Measurements from ENCODE around the gene CACNA1C.

Gene CACNA1C

DNA sequence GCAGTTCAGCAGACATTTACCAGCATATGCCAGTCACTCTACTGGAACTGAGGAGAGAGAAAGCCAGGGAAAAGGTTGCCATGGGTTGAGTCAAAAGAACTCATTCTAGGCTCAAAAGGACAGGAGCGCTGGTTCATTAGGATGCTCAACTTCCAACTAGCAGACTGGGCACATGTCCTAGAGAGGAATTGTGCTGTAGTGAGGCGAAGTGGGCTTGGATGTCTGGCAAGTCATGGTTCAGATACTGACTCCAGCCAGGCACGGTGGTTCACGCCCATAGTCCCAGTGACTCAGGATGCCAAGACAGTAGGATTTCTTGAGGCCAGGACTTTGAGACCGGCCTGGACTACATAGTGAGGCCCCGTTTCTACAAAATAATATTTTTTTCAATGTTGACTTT lies 281.5 kb downstream of the CACNA1C start:
- in situ Hi-C loops (cut with MboI; ENCODE audit: low sequenced_read_pairs): no loop called here

DNA sequence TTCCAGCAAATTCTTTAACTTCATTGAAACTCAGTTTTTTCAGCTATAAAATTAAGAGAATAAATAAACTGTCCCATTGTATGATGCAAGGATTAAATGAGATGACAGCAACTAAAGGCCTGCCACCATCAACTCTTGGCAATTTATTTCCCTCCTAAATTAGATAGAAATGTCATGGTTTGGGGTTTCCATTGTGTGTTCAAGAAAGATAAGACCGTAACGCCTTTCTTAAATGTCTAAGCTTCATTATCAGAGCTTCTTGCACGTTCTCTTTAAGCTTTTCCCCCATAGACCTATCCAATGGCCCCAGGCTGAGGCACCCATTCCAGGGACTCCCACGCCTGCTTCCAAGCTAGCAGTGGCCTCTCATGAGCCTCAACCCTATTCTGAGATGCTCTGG lies 281.9 kb downstream of the CACNA1C start:
- in situ Hi-C loops (cut with MboI; ENCODE audit: low sequenced_read_pairs): no loop called here

GRCh38 chr12:2335109-2335508 lies 282.3 kb downstream of the CACNA1C start:
- in situ Hi-C loops (cut with MboI; ENCODE audit: low sequenced_read_pairs): no loop called here

GRCh38 chr12:2335513-2335912 lies 282.7 kb downstream of the CACNA1C start:
- in situ Hi-C loops (cut with MboI; ENCODE audit: low sequenced_read_pairs): no loop called here

DNA sequence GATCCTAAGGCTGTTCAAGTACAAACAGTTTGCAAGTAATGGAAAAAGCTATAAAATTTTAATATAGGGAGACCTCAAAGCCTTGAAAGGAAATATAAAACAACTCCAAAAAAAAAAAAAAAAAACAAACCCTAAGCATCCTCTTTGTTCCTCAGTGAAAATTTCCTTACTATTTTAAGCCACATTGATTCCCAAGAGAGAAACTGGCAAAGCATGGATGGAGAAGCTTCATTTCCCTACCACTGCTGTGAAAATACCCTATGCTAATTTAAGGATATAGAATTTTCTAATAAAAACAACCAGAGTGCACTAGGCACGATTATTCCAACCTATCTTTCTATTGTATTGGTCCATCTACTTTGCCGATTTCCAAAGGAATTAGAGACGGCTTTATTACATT lies 283.1 kb downstream of the CACNA1C start:
- in situ Hi-C loops (cut with MboI; ENCODE audit: low sequenced_read_pairs): no loop called here

DNA sequence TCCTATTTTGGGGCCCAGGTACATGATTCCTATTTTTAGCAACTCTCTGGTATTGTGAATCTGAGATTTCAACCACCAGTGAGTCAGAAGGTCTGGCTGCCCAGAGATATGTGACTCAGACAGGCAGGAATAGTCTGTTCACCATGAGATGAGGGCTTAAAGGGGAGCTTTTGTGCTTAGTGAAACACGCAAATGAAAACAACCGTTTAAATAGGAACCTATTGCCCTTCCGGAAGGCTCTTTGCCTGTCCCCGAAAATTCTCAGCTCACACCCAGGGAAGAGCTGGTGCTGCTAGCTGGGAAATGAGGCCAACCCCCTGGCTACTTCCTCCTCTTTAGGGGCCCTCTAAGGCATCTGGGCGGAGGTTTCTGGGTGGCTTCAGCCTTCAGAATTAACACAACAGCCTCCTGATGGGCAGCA lies 283.6 kb downstream of the CACNA1C start:
- in situ Hi-C loops (cut with MboI; ENCODE audit: low sequenced_read_pairs): no loop called here

DNA sequence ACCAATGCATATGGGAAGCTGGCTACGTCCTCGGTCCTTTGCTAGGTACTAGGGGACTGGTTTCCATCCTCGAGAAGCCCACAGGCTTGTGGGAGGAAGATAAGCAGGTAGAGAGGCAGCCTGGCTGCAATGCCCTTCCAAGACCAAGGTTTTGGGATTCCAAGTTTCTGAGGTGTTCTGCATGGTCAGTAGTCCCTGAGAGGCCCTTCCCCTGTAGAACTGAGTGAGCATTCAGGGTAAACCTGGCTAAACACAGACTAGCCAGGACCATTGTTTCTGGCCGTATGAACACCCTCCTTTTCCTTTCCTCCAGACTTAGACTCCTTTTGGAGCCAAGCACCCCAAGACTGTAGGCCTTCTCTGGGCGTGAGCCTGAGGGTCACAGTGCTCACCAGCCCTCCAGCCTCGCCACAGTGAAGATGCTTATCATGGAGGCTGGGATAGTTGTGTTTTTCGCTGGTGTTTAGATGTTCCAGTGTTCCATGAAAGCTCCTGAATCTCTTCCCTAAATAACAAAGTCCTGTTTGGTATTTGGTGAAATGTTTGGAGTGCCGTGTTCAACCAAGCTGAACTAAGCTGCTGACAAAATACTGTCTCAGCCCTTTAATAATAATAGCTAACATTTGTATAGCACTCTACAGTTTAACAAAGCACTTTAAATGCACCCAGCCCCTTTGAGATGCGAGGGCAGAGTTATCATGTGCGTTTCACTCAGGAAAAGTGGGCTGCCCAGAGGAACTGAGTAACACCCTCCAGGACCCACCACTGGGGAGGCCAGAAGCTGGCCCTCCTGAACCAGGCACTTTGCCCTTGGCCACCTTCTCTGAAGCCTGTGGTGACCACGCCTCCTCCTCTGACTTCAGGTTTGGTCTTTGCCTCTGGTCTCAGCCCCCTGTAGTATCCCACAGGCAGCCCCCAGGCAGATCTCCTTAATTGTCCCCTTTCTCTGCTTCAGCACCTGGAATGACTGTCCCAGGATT lies 284.5 kb downstream of the CACNA1C start:
- in situ Hi-C loops (cut with MboI; ENCODE audit: low sequenced_read_pairs): no loop called here

- in situ Hi-C loops (cut with MboI; ENCODE audit: low sequenced_read_pairs): no loop called here
Measured at GRCh38 chr12:2338381-2338780, 285.6 kb downstream of the CACNA1C start.

DNA sequence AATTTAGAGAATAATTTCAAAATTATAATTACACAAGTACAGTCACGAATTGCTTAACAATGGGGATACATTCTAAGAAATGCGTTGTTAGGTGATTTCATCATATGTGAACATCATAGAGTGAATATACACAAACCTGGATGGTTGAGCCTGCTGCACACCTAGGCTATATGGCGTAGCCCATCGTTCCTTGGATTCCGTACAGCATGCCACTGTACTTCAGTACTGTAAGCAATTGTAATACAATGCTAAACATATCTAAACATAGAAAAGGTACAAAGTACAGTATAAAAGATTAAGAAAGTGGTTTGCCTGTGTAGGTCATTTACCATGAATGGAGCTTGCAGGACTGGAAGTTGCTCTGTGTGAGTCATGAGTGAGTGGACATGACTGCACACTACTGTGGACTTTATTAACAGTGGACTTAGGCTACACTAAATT lies 286.2 kb downstream of the CACNA1C start:
- in situ Hi-C loops (cut with MboI; ENCODE audit: low sequenced_read_pairs): no loop called here

GRCh38 chr12:2341051-2341751 lies 288.4 kb downstream of the CACNA1C start:
- in situ Hi-C loops (cut with MboI; ENCODE audit: low sequenced_read_pairs): no loop called here

DNA sequence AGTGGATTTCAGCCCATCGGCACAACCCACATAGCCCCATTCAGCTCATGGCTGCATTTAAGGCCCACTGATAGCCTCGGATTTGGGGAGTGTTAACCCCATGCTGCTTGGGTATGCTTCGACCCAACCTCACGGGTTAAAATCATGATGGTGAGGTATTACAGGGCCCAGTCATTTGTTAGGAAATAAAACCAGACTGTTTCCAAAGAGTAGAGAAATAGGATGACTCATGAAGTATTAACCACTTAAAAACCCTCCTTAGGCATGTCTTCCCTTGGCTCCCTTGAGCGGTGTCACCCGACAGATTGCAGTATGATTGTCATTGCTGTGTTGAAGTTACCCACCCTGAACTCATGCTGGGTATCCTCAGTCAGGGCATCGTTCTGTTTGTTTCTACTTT lies 289.1 kb downstream of the CACNA1C start:
- in situ Hi-C loops (cut with MboI; ENCODE audit: low sequenced_read_pairs): no loop called here

DNA sequence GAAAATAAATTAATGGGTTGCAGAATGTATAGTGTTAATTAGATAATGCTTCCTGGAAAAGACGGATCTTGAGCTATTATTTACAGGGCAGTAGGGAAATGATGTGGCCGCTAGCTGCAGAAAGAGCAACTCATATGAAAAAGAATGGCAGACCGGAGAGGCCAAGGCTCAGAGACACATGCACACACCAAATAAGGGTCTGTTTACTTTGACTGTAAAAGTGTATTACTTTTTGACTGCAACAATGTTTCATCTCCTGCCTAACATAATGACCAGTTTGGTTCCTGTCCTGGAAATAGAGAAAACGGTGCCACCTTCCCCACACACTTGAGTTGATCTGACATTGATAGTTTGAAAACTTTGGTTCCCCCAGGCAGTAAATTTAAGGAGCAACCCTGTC lies 290.9 kb downstream of the CACNA1C start:
- in situ Hi-C loops (cut with MboI; ENCODE audit: low sequenced_read_pairs): no loop called here

DNA sequence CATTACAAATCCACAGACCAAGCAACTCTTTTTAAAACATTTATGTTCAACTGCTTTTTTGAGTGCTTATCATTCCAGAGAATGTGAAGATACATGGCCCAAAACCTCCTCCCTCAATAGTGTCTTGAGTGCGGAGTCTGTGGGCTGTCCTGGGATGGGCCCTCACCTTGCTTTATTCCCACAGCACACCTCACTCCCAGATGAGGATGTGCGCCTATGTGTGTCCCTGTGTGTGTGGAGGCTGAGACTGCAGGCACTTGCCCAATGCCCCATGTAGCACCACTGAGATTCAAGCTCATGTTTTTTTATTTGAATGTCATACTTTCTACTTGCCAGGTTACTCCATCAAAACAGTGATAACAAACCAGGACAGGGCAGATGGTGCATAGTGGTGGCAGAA lies 291.7 kb downstream of the CACNA1C start:
- in situ Hi-C loops (cut with MboI; ENCODE audit: low sequenced_read_pairs): no loop called here

DNA sequence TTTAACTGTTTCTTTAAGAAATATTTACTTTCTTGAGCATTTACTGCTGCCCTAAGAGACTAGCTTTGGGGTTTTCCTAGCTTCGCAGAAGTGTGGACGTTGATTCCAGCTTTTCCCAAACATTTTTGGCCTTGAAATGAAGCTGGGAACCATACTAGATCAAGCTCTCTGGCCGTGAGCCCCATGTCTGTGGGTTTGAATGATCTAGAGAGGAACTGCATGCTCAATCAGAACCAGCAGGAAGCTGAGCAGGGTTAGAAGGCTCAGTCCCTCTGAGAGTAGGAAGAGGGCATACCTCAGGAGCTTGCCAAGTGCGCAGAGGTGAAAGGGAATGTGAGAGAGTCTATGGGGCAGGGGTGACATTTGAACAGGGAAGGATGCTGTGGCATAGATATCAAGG lies 292.1 kb downstream of the CACNA1C start:
- in situ Hi-C loops (cut with MboI; ENCODE audit: low sequenced_read_pairs): no loop called here

DNA sequence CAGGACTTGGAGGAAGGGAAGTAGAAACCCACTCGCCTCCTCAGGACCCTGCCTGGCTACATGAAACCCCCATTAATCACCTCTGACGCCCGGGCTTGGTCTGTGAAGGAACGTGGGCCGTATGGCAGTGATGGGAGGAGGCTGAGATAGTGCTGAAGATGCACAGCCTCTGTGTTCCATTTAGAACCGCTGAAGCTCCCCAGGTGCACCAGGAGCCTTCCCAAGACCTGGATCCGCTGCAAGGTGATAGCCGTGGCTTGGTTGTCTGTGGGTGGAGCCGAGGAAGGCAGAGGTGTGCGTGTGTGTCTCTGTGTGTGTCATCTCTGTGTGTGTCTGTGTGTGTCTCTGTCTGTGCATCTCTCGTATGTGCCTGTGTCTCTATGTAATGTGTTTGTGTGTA lies 293.1 kb downstream of the CACNA1C start:
- in situ Hi-C loops (cut with MboI; ENCODE audit: low sequenced_read_pairs): no loop called here

DNA sequence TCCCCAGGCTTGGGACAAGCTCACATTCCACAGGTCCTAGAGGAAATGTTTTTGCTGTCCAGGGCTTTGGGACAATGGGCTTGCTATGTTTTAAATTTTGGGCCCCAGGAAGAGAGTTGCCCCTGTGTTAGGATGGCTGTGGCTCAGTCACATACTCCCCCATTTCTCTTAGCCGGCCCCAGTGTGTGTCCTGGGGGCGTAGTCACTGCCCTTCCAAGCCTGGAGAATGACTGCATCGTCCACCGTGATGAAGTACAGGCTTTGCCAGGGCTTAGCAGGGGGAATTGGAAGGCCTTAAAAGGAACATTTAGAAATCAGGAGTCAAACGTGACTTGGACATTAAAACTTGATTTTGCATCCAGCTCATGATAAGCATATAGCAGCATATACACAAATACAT lies 293.6 kb downstream of the CACNA1C start:
- in situ Hi-C loops (cut with MboI; ENCODE audit: low sequenced_read_pairs): no loop called here

DNA sequence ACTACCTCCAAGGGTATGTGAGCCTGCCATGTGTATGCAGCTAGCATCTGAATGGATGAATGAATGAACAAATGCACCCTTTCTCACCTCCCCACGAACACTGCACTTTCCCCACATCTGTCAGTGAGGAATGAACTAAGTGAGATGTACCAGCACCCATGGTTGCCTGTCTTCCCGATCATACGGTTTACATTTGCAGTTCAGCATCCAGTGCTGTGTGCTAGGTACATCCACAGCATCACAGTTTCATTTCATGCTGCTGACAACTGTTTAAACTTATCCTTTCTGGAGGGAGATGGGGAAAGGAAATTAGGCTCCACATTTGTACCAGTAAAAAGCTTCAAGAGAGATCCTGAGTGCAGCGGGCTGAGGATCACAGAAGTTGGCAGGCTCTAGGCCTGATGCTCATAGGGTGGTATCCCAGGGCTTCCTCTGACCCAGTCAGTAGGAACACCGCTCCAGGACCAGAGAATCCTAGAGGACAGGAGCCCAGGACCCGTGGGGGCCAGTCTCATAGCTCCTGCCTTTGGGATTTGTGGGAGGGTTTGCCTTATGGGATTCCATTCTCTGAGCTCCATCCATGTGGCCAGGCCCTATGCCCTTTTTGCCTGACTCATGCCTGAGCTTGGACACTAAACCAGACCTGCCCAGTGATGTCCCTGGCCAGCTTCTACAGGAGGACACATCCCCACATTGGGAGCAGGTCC lies 294.5 kb downstream of the CACNA1C start:
- in situ Hi-C loops (cut with MboI; ENCODE audit: low sequenced_read_pairs): no loop called here

DNA sequence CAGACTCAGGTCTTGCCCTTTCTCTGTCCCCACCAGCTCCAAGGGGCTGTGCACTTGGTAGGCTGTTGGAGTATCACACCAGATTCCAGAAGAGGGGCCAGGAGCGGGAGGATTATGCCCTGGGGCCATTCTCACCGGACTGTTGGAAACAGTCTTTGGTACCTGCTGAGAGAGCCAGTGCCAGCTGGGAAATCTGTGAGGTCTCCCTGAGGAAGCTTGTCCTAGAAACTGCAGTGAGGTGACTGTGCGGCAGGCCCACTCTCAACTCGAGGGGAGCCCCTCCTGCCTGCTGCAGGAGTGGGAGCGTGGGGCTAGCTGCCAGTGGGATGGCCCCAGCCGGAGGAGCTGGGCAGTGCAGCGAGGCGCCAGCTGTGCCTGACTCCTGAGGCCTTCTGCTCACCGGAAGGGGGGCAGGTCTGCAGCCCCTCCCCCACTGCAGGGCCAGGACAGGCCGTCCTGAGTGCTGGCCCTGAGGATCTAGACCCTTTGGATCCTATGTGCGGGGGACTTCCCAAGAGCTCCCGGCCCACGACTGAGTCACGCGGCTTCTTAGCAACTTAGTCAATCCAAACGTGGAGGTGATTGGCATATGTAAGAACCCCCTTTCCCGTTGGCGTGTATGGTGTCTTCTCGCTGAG lies 295.2 kb downstream of the CACNA1C start:
- in situ Hi-C loops (cut with MboI; ENCODE audit: low sequenced_read_pairs): no loop called here

- in situ Hi-C loops (cut with MboI; ENCODE audit: low sequenced_read_pairs): no loop called here
Measured at GRCh38 chr12:2348482-2348852, 295.7 kb downstream of the CACNA1C start.

GRCh38 chr12:2351161-2351560 lies 298.4 kb downstream of the CACNA1C start:
- in situ Hi-C loops (cut with MboI; ENCODE audit: low sequenced_read_pairs): no loop called here

GRCh38 chr12:2352203-2352602 lies 299.4 kb downstream of the CACNA1C start:
- in situ Hi-C loops (cut with MboI; ENCODE audit: low sequenced_read_pairs): no loop called here

Data from HL-60/S4 treated with phorbol 12-myristate 13-acetate at 8.2 ng/mL for 4 days and 3 days (cell line).